Vagina (tissue), 2 donors: Measurements from ENCODE around the gene FAM204A. TPM values are rescaled to one million over a fixed set of nuclear protein-coding genes. Genes with fewer than 3 reads are reported as not detected.

ENCODE experiments used
- DNase-seq, 2 donors: peaks; one replicate each; pipeline ENCODE4 v3.0.0-alpha.2; 2017; ENCODE audit errors: extremely low spot score in 2 of 2
- H3K27ac ChIP-seq: fragments of 200-600 bp; sonication (generic); one replicate; pipeline ENCODE4 v1.5.1; 2019
- H3K27me3 ChIP-seq: fragments of 200-600 bp; sonication (generic); one replicate; pipeline ENCODE4 v1.5.1; 2019
- H3K36me3 ChIP-seq, 2 donors: fragments of 200-600 bp; sonication (generic); one replicate each; pipeline ENCODE4 v1.5.1; 2017 to 2019
- H3K4me1 ChIP-seq: fragments of 200-600 bp; sonication (generic); one replicate; pipeline ENCODE4 v1.5.1; 2019
- H3K4me3 ChIP-seq, 2 donors: fragments of 200-600 bp; sonication (generic); 1 replicate in 1 of 2; 2 replicates in 1 of 2; pipeline ENCODE4 v1.5.1; 2016 to 2019
- H3K9me3 ChIP-seq: fragments of 200-600 bp; sonication (generic); one replicate; pipeline ENCODE4 v1.5.1; 2019
- CTCF ChIP-seq, 3 experiments: fragments of 450-650 bp in 2 of 3; fragments of 200-600 bp in 1 of 3; sonication (generic) in 1 of 3; IDR thresholded peaks; one replicate each; pipeline ENCODE4 v1.5.1; 2017 to 2019; ENCODE audit warnings: antibody characterized with exemption in 3 of 3, mild to moderate bottlenecking in 2 of 3, moderate library complexity in 2 of 3
- POLR2A ChIP-seq, 2 donors: fragments of 450-650 bp; IDR thresholded peaks; one replicate each; pipeline ENCODE4 v1.6.1; 2017; ENCODE audit warnings: antibody characterized with exemption in 2 of 2, mild to moderate bottlenecking in 2 of 2, moderate library complexity in 2 of 2
- POLR2AphosphoS5 ChIP-seq, 2 donors: sonication (generic); formaldehyde crosslinking; IDR thresholded peaks; one replicate each; pipeline ENCODE4 v1.9.0; 2017; ENCODE audit warnings: antibody characterized with exemption in 2 of 2, mild to moderate bottlenecking in 2 of 2, low read depth in 1 of 2; ENCODE audit not compliant: insufficient read depth in 1 of 2
- intact Hi-C: fragments of 100-400 bp; cut with DNase I; formaldehyde crosslinking; loops from one replicate; pipeline ENCODE4 v1.15.1; 2023
- total RNA-seq: library from RNA; depleted of rRNA; stranded (reverse); fragments of >200 nt; gene quantifications from one replicate; pipeline ENCODE4 v1.2.3, GENCODE V29; 2016

Gene FAM204A
- total RNA-seq, 1 donor from 2014 or later: 23.1 TPM

DNA sequence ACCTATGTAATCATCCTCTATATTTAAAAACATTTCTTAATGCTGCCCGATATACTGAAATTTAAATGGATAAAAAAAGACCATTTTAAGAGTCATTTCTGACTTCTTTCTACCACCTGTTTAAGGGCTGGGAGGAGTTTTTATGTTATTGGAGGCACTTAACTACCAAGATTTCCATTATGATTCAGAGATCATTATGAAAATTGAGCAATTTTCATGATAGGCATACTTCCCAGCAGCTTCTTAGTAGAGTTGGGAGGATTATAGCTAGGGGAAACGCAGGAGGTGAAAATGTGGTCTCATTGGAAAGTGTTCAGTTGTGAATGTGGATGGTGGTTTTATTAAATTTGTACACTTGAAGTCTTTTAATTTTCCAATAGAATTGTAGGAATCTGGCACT is 28.4 kb upstream of the FAM204A start:
- DNase-seq: no peak
- no peaks in the 10 kb centered on the region for H3K36me3 ChIP-seq
- H3K4me3 ChIP-seq: no peak overlapping the region
- H3K27me3 ChIP-seq: no peaks in the 10 kb centered on the region
- no peak for TF ChIP-seq POLR2A (IDR thresholded peaks at IDR 0.05)
- TF ChIP-seq CTCF (IDR thresholded peaks at IDR 0.05): no peak
- no peak for TF ChIP-seq POLR2AphosphoS5 (IDR thresholded peaks at IDR 0.05; ENCODE audit: insufficient read depth in 1 of 2, low read depth in 1 of 2)
- H3K27ac ChIP-seq: no peak overlapping the region
- H3K9me3 ChIP-seq: no peaks in the 10 kb centered on the region
- intact Hi-C loops: no loop called here
- H3K4me1 ChIP-seq: no peaks in the 10 kb centered on the region

DNA sequence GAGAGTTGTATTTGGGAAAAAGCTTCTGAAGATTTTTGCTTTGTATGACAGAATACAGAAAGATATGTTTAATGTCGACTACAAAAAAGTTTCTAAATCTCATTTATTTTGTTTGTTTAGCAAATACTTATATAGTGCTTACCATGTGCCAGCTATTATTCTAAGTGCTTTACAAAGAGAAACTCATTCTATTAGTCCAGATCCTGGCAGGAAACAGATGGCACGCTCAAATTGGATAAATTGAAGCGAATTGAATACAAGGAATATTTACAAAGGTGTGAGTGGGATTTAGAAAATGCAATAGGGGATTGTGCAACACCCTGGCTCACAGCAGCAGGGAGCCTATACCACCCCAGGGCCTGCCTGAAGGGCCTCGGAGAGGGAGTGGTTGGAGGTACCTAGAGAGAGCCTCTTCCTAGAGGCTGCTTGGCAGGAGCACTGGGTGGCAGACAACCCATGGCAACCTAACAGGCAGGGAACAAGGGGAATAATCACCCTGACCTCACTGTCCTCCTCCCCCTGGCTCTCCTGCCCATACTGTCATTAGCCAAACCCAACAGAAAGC is 27.6 kb upstream of the FAM204A start:
- intact Hi-C loops: no loop called here
- Histone ChIP-seq H3K27ac (no peak overlapping the region), H3K9me3 (no peaks in the 10 kb centered on the region), H3K36me3 (no peaks in the 10 kb centered on the region), H3K4me3 (no peak overlapping the region), H3K4me1 (no peaks in the 10 kb centered on the region), H3K27me3 (no peaks in the 10 kb centered on the region)
- DNase-seq: no peak
- TF ChIP-seq CTCF (IDR thresholded peaks at IDR 0.05) (no peak), POLR2A (IDR thresholded peaks at IDR 0.05) (no peak), POLR2AphosphoS5 (IDR thresholded peaks at IDR 0.05; ENCODE audit: insufficient read depth in 1 of 2, low read depth in 1 of 2) (no peak)

GRCh38 chr10:118365702-118366101 is 23.6 kb upstream of the FAM204A start:
- H3K9me3 ChIP-seq: no peaks in the 10 kb centered on the region
- DNase-seq: no peak
- intact Hi-C loops: no loop called here
- H3K27me3 ChIP-seq: no peaks in the 10 kb centered on the region
- no peak overlapping the region for H3K4me3 ChIP-seq
- no peaks in the 10 kb centered on the region for H3K4me1 ChIP-seq
- no peaks in the 10 kb centered on the region for H3K36me3 ChIP-seq
- TF ChIP-seq CTCF (IDR thresholded peaks at IDR 0.05): no peak
- no peak for TF ChIP-seq POLR2A (IDR thresholded peaks at IDR 0.05)
- no peak for TF ChIP-seq POLR2AphosphoS5 (IDR thresholded peaks at IDR 0.05; ENCODE audit: insufficient read depth in 1 of 2, low read depth in 1 of 2)
- no peak overlapping the region for H3K27ac ChIP-seq

DNA sequence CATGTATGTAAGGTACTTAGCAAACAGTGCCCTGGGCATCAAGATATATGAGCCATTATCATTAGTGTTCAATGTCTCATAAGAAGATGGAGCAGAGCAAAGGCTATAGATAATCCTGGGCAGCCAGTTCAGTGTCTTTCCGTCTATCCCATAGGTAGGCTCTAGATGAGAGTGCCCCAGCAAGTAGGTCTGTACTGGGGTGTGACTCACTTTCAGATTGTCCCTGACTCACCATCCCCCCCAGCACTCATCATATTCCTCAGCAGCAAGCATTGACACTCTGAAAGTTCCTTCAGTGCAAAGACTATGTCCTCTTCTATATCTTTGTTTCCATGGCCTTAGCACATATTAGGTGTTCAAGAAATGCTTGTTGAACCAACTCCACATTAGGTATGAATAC is 20.0 kb upstream of the FAM204A start:
- DNase-seq: no peak
- H3K27me3 ChIP-seq: no peaks in the 10 kb centered on the region
- intact Hi-C loops: no loop called here

More for the DNA sequence above, 20.0 kb upstream of the FAM204A start:
- H3K27ac ChIP-seq: no peak overlapping the region
- TF ChIP-seq CTCF (IDR thresholded peaks at IDR 0.05) (no peak), POLR2AphosphoS5 (IDR thresholded peaks at IDR 0.05; ENCODE audit: insufficient read depth in 1 of 2, low read depth in 1 of 2) (no peak), POLR2A (IDR thresholded peaks at IDR 0.05) (no peak)
- no peak overlapping the region for H3K4me3 ChIP-seq
- no peaks in the 10 kb centered on the region for H3K4me1 ChIP-seq
- no peaks in the 10 kb centered on the region for H3K36me3 ChIP-seq
- no peaks in the 10 kb centered on the region for H3K9me3 ChIP-seq
